Activated T-helper 9 cell treated with anti-CD3 and anti-CD28 coated beads, Interleukin-2, amount 50 U/mL, for 16 hours (primary cell): ENCODE measurements around the gene TMEM63A.
A peak's percentile ranks its signal among the peaks of the same experiment; 100 is the strongest.
"Not testable (repeated sequence)": the region's sequence is repeated elsewhere in the genome, so short reads cannot be mapped to it uniquely, and the experiment has no call there.

Experiments used
- DNase-seq: peaks from one replicate; pipeline ENCODE4 v3.0.0-alpha.2; 2020; ENCODE audit warnings: low read depth

Gene TMEM63A

DNA sequence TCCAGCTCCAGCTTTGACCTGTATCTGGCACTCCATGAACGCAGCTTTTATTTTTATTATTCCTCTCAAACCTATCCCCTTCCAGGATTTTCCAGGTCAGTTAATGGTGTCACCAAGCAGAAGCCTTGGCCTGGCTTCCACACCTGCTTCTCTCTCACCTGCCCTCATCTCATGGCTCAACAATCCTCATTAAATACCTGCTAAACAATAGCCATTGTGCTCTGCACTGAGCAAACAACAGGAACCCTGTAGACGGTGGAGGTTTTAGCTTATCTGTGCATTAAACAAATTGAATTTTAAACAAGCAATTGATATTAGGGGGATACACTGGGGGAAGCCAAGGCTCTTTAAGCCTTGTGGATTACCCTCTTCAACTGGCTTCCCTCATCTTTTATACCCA, 26.6 kb upstream of the TMEM63A start:
- DNase-seq, result no peak

DNA sequence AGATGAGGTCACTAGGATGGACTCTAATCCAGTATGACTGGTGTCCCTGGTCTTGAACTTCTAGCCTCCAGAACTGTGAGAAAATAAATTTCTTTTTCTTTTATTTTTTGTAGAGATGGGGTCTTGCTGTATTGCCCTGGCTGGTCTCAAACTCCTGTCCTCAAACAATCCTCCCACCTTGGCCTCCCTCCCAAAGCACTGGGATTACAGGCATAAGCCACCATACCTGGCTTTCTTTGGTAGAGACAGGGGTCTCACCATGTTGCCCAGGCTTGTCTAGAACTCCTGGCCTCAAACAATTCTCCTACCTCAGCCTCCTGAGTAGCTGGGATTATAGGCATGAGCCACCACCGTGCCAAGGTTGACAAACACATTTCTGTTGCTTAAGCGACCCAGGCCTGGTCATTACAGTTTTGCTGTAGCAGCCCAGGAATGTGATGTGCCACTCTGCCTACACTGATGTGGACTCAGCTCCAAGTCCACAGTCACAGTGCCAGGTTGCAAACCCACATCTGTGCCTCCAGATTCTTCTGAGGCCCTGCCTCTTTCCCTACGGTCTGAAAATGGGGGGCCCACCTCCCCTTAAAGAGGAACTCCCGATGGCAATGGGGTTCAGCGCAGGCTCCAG, 25.9 kb upstream of the TMEM63A start:
- no peak for DNase-seq

DNA sequence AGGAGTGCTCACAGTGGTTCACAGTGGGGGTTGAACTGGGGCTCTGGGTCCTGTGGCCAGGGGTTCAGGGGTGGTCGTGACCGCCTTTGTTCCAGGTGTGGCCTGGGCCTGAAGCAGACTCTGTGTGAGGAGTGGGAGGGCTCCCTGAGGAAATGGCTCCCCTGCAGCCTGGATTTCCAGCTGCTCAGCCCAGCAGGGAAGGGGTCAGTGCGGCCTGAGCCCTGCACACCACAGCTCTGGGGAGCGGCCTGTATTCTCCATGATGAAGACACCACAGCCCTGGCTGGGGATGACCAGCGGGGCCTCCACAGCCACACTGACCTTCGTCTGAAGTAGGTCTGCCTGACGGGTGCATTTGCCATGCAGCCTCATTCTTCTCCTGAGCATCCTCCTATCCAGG, 25.2 kb upstream of the TMEM63A start:
- DNase-seq, result no peak

DNA sequence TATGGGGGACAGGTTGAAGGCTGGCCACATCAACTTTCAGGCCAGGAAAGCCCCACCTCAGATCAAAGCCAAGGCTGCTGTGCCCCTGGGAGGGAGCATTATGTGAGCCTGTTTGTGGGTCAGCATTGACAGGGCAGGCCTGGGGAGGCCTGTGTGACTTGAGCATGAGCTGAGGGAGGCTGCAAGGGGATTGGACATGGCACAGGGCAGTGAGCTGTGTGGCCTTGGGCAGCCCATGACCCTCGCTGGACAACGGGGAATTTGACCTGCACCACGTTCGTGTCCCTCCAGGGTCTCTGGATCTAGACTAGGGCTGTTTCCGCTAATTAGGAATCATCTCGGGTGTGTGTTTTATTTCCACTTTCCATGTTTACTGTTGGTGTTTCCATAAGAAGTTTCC, 24.3 kb upstream of the TMEM63A start:
- DNase-seq, result no peak

DNA sequence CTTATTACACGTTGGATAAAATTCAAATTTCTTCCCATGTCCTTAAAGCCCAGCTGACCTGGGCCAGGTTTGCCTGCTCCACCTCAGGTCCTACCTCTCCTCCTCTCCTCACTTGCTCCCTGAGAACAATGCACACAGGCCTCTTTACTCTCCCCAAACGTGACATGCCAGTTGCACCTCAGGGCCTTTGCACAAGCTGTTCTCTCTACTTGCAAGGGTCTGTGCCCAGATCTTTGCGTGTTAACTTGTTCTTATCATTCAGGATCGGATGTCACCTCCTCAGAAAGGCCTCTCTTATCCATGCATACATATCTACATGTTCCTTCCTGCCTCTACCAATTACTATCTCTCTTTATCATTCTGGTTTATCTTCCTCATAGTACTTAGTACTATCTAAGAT, 21.4 kb upstream of the TMEM63A start:
- DNase-seq, result no peak

DNA sequence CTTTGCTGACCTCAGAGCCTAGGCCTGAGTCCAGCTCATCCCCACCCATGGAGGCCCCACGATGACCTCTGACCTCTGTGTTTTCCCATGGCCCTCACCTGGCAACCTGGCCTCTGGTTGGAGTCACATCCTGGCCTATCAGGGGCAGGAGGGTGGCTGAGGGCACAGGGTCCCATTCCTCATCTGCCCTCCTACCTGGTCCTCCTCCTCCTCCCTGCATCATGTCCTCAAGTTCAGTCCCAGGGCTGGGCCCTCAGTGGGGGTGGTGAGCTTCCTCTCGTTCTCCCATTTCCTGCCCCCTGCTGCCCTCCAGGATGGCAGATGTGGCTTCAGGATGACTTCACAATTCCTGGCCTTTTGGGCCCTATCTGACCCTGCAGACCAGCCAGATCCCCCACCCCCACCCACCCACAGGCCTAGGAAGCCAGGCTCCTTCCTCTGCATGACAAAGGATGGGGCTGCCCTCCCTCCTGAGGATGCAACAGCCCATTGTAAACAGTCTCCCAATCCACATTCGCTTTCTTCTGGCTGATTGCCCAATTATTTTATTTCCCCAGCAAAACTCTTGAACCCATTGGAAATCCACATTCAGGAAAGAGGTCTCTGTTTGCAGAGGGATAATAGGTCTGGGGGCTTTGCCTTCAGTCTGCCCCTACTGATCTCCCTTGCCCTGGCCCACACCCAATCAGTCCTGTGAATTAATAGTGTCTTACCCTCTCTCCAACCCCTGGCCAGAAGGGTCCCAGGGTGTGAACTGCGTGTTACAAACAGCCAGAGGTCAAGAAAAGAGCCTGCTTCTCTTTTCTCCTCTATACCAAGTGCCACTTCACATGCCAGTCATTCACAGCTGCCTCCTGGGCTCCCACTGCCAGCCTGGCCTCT, 17.1 kb upstream of the TMEM63A start:
- DNase-seq, result no peak

DNA sequence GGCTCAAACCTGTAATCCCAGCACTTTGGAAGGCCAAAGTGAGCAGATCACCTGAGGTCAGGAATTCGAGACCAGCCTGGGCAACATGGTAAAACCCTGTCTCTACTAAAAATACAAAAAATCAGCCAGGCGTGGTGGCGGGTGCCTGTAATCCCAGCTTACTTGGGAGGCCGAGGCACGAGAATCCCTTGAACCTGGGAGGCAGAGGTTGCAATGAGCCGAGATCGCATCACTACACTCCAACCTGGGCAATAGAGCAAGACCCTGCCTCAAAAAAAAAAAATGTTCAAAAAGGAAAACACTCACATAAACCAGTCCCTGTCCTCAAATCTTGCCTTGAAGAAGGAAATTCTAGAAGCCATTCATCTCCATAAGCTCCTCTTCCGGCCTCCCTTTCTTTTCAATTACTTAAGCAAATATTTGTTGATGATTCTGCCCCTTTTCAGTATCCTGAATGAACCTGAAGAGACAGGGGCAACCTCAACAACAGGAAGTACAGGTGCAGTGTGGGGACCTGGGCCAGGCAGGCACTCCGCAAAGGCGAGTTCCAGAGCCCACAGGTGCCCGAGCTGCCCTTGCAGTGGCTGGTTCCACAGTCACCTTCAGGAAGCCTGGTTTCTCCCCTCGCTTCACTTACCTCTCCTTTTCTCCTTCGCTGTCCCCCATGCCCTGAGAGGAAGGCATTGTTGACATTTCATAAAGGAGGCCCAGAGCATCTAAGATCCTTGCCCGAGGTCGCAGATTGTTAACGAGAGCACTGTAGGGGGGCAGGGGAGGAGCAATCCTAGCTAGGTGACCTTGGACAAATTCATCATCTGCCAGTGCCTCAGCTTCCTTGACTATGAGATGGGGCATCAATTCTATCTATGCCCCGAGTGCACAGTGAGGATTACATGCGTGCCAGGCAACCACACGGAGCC, 15.7 kb upstream of the TMEM63A start:
- no peak for DNase-seq

DNA sequence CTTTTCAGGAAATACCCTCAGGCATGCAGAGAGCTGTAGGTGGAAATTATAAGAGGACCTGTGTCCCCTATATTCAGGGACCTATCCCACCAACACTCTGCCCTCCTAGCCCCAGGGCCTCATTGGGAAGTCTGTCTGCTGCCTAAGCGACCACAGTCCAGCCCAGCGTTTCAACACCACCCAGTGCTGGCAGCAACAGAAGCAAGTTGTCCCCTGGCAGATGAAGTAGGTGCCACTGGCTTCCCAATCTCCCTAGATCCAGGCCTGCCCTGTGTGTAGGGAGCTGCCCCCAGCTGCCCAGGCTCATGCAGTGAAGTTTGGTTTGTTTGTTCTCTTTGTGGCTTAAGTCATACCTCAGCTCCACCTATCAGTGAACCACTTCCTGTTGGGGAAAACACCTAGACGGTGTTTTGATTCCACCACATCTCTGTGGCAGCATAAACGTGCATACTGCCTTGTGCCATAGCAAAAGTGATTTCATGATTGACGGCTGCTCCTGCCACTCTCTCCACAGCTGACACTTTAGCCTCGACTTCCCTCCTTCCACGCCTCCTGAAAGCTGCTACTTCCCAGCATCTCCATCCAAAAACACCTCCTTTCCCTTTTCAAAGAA, 14.9 kb upstream of the TMEM63A start:
- DNase-seq, result peak; percentile 51

DNA sequence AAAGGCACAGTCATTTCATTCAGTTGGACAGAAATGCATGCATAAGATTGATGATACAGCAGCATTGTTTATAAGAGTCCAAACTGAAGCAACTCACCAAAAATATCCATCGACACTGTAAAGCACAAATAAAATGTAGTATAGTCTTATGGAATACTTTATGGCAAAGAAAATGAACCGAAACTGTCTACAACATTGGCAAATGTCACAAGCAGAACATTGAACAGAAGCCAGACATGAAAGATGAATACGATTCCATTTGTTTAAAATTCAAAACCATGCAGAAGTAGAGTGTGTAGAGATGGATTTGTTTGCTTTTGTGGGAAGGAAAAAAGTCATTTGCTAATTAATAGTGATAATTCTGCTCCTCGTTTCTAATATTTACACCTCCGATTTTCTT, 14.3 kb upstream of the TMEM63A start:
- no peak for DNase-seq

DNA sequence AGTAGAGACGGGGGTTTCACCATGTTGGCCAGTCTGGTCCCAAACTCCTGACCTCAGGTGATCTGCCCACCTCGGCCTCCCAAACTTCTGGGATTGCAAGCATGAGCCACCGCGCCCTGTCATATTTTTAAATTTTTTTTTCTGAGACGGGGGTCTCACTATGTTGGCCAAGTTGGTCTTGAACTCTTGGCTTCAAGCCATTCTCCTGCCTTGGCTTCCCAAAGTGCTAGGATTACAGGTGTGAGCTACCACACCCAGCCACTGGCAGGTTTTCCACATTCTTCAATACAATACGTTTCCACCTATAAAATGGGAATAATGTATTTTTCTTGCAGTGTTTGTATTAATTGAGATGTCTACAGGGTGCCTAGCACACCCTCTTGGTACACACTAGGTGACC, 10.1 kb upstream of the TMEM63A start:
- no peak for DNase-seq

DNA sequence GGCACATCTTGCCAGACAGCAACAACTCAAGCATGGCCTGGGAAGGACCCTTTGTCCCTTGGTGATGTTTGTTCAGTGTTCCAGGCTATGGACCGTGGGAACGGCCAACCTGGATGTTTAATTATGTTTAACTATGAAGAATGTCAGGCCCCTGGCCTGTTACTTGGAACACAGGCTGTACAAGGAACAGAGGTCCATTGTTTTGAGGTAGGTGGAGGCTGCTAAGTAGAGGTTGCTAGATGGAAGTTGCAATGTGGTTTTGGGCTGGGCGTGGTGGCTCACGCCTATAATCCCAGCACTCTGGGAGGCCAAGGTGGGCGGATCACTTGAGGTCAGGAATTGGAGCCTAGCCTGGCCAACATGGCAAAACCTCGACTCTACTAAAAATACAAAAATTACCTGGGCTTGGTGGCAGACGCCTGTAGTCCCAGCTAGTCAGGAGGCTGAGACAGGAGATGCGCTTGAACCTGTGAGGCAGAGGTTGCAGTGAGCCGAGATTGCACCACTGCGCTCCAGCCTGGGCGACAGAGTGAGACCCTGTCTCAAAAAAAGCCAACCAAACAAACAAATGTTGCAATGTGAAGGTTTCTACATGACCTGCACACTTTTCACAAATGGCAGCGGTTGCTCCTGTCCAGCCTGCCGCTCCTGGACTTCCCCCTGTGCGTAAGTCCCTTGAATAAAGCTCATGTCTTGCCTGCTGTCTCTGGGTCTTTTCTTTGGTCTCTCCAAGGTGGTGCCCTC, 9.2 kb upstream of the TMEM63A start:
- no peak for DNase-seq

DNA sequence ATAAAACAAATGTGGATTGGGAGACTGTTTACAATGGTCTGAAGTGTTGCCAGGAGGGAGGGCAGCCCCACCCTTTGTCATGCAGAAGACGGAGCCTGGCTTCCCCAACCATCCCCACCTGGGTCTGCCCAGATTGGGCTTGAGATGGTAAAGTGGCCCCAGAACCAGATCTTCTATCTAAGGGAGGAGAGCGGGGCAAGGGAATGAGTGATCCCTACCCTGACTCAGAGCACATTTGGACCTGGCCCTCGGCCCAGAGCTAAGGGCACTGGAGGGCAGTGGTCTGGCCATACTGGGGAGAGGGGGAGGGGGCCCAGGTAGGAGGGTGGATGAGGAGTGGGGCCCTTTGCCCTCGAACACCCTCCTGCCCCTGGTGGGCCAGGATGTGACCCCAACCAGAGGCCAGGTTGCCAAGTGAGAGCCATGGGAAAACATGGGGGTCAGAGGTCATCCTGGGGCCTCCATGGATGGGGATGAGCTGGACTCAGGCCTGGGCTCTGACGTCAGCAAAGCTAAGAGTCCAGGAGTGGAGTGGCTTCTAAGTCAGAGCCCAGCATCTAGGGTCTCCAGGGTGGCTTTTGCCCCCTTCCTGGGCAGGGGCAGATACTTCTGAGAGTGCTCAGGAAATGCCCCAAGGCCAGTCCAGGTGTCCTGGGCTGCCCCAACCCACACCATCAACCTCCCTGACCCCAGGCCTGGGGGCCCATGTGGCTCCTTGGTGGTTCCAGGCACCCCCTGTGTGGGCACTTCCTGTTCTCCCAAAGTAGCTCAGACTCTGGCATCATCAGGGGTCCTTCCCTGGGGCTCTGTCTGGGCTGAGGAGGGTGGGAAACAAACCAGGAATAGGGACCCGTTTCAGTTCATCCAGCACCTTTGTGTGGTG, 8.4 kb upstream of the TMEM63A start:
- no peak for DNase-seq

DNA sequence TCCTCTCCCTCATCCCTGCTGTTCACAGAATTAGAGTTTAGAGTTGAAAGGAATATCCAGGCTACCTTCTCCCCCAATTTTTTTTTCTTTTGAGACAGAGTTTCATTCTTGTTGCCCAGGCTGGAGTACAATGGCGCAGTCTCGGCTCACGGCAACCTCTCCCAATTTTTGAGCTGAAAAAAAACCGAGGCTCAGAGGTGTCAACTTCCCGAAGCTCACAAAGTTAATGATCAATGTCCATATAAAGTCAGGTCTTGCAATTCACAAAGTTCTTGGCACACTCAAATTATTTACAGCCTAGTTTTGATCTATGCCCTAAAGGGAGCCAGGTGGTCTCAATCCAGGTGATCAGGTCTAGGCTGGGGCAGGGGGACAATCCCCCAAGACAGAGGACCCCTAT, 7.6 kb upstream of the TMEM63A start:
- DNase-seq, result no peak

DNA sequence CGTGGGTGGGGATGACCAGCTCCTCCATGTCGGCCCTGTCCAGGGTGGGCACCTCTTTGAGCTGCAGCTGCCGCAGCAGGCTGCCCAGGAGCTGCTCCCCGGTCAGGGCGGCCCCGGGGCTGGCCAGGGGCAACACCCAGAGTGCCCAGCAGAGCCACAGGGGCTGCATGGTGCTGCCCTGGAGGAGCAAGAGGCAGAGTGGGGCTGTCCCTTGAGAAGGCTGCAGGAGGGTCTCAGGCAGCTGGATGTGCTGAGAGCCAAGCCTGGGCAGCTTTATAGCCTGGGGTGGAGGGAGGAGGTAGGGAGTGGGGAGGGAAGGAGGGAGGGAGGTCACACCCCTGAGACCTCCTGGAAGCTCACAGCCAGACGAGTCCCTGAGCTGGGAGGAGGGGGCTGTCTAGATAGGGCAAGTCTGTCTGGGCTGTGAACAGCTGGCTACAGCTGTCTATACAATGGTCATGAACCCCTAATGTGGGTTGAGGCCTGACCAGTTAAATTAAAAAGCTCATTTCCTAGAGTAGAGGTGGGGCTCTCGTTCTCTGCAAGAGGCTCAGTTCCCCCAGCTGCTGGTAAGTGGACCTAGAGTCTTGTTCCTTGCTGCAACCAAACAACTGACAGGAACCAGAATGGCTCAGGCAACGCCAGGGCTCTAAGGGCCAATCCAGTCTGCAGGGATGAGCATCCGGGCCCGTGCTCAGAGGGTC, 6.9 kb upstream of the TMEM63A start, which contains the start of gene LEFTY1:
TSS of gene LEFTY1 (minus strand) at position 249 of the 704 bp plus-strand sequence. CDS start at position 169, 80 bp downstream.
- DNase-seq, result no peak

DNA sequence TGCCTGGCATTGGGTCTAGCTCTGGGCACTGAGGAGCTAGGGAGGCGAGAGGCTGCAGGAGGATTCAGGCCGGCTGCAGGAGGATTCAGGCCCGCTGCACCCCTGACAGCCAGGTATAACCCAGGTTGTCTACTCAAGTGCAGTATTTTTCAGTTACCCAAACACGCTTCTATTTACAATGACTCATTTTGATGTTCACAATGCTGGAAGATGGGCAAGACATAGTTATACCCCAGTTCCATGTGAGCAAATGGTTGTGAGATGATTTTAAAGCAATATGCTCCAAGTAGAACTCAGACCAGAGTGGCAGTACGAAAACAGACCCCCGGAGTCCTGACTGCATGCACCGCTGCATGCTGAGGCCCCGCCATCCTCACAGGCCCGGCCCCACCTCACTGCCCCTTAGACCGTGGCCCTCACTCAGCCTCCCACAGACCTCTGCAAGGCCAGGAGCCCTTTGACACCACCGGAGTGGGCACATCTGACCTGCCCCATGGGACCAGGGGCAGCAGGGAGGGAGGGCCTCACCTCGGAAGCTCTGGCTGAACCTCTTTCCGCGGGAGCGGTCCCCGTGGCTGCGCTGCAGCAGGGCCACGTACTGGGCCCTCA, 6.2 kb upstream of the TMEM63A start:
- DNase-seq, result no peak

DNA sequence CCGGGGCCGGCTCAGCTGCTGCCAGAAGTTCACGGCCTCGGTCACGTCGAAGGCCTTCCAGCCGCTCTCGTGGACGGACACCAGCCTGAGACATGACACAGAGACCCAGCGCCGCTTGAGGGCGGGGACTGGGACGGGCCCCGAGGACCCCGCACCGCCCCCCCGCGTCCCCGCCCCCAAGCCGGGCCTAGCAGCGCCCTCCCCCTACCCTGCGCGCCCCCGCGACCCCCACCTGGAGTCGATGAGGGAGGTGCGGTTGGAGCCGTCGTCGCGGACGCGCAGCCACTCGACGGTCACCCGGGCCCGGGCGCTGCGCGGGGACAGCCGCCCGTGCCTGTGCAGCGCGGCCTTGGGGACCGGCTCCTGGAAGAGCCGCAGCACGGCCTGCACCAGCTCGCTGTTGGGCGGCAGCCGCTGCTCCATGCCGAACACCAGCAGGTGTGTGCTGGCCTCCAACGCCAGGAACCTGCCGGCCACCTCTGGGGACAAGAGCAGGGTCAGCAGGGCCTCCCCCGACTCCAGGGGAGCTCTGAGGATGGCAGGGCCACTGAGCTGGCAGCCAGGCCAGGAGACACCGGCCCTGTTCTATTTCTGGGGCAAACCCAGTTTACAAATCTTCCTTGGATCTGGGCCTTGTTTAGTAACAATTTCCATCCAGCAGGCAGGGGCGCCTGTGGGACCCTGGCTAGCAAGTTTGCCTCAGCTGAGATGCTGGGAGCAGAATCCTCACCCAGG, 5.5 kb upstream of the TMEM63A start:
- not testable (repeated sequence) for DNase-seq

DNA sequence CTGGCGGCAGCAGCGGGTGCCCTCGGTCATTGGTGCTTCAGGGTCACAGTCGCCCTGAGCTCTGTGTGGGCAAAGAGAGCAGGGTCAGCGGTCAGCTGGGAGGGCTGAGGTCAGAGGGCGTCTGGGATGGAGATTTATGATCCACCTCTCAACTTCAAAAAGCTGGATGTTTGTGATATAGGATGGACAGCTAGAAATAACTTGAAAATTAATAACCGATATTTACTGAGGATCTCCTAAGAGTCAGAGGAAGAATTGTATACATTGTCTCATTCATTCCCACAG, 4.8 kb upstream of the TMEM63A start:
- DNase-seq, result no peak

DNA sequence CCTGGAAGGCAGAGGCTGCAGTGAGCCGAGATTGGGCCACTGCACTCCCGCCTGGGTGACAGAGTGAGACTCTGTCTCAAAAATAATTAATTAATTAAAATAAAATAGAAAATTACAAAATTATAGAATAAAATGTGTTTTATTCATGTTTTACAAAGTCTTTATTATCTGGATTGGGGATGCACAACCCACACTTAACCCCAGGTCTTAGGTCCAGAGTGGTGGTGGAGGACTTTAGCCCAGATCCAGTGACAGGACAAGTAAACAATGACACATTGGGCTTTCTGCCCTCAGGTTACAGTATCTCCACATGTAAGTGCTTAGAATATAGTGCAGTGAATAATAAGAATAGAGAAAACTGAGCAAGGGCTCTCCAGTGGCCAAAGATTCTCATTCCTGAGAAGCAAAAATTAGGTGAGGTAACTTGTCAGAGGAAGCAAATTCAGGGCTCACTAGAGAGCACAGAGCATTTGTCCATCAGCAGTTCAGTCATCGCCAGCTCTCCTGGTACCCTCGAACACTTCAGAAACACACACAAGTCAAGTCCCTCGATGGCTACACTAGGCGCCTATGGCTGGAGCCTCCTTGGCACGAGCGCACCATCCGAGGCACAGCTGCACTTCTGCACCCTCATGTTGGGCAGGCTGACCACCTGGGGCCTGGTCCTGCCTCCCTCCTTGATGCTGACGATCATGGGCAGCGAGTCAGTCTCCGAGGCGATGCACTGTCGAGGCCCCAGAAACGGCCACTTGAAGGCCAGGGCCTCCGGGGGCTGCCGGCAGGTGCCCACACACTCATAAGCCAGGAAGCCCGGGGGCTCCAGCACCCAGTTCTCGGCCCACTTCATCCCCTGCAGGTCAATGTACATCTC, 4.2 kb upstream of the TMEM63A start:
- DNase-seq, result no peak
